GM12878 (cell line): ENCODE measurements around the gene TMED5. TPM values are rescaled to one million over a fixed set of nuclear protein-coding genes. Genes with fewer than 3 reads are reported as not detected.
"Not testable (repeated sequence)": the region's sequence is repeated elsewhere in the genome, so short reads cannot be mapped to it uniquely, and the experiment has no call there.

ENCODE experiments used
- ATAC-seq: fragments of 200-7000 bp; cut with Tn5 transposase; 3 replicates; pipeline ENCODE4 v1.9.1; 2020; ENCODE audit warnings: mild to moderate bottlenecking, moderate library complexity
- BruUV-seq: library from RNA; stranded (reverse); fragments of 400-500 nt; replicated peaks from 2 replicates; lab custom pipeline; 2021; lab: Mats Ljungman, UMichigan
- CTCF ChIA-PET: fragments of 300-600 bp; sonication (Branson Sonifier 250); formaldehyde crosslinking; extraction: SDS; loops from one replicate; lab custom pipeline; 2021; ENCODE audit warnings: inconsistent platforms; lab: Yijun Ruan, JAX
- POLR2A ChIA-PET: fragments of 350-600 bp; formaldehyde crosslinking; extraction: SDS; loops from one replicate; lab custom pipeline; 2021; ENCODE audit warnings: inconsistent platforms; lab: Charles Lee
- RAD21 ChIA-PET: fragments of 300-600 bp; sonication (Branson Sonifier 250); formaldehyde crosslinking; loops from one replicate; lab custom pipeline; 2023; ENCODE audit warnings: antibody characterized with exemption; ENCODE audit not compliant: unreplicated experiment; lab: Charles Lee
- SMC1A ChIA-PET: fragments of 300-600 bp; sonication (Branson Sonifier 250); formaldehyde crosslinking; loops from one replicate; lab custom pipeline; 2023; ENCODE audit not compliant: unreplicated experiment, uncharacterized antibody; lab: Charles Lee
- DNase-seq: peaks from one replicate; pipeline ENCODE4 v3.0.0-alpha.2; 2011; ENCODE audit warnings: low read depth, low spot score
- FAIRE-seq: peaks from 3 replicates; lab custom pipeline; 2011; peaks lifted over from hg19 to GRCh38; lab: Jason Lieb, UNC
- H2AFZ ChIP-seq: 2 replicates; pipeline ENCODE4 v1.6.0; 2011; ENCODE audit warnings: low read depth, low read length, control low read depth; ENCODE audit not compliant: control insufficient read depth
- H3K27ac ChIP-seq: 2 replicates; pipeline ENCODE4 v1.5.1; 2011; ENCODE audit warnings: control low read depth; ENCODE audit not compliant: control insufficient read depth, insufficient read depth
- H3K27me3 ChIP-seq, 2 experiments: replicated peaks in 1 of 2; 2 replicates each; pipeline versions ENCODE4 v1.6.0 to v1.6.1; 2011; ENCODE audit warnings: low read length in 1 of 2; ENCODE audit not compliant: control insufficient read depth in 2 of 2, insufficient read depth in 2 of 2
- H3K36me3 ChIP-seq, 2 experiments: 2 replicates each; pipeline ENCODE4 v1.5.1; 2011; ENCODE audit warnings: low read length in 1 of 2; ENCODE audit not compliant: control insufficient read depth in 2 of 2, insufficient read depth in 2 of 2
- H3K4me1 ChIP-seq: 2 replicates; pipeline ENCODE4 v1.6.1; 2011; ENCODE audit warnings: mild to moderate bottlenecking, low read length, moderate library complexity, mixed read lengths; ENCODE audit not compliant: control insufficient read depth, insufficient read depth
- H3K4me2 ChIP-seq: 2 replicates; pipeline ENCODE4 v1.6.0; 2011; ENCODE audit warnings: control low read depth; ENCODE audit not compliant: control insufficient read depth, insufficient read depth
- H3K4me3 ChIP-seq: fragments of 200-600 bp; sonication (generic); 2 replicates; pipeline ENCODE4 v1.5.1; 2016
- H3K79me2 ChIP-seq: 2 replicates; pipeline ENCODE4 v1.6.0; 2011; ENCODE audit warnings: low read length; ENCODE audit not compliant: control insufficient read depth, insufficient read depth
- H3K9ac ChIP-seq: 2 replicates; pipeline ENCODE4 v1.8.0; 2011; ENCODE audit warnings: low read length, control low read depth, mixed read lengths; ENCODE audit not compliant: control insufficient read depth, insufficient read depth
- H3K9me3 ChIP-seq: replicated peaks from 3 replicates; pipeline ENCODE4 v1.5.1; 2011; ENCODE audit warnings: mild to moderate bottlenecking, low read length; ENCODE audit not compliant: control insufficient read depth, insufficient read depth
- H4K20me1 ChIP-seq: 2 replicates; pipeline ENCODE4 v1.6.0; 2011; ENCODE audit not compliant: control insufficient read depth, insufficient read depth
- CHD1 ChIP-seq: IDR thresholded peaks from 2 replicates; pipeline ENCODE4 v1.6.1; 2012; ENCODE audit warnings: low read depth, low read length, improper control_type of control experiment
- CREM ChIP-seq: IDR thresholded peaks from 2 replicates; pipeline ENCODE4 v1.6.1; 2014; ENCODE audit warnings: antibody characterized with exemption, low read depth
- FOXM1 ChIP-seq: IDR thresholded peaks from 2 replicates; pipeline ENCODE4 v1.6.1; 2012; ENCODE audit warnings: low read depth, mild to moderate bottlenecking, inconsistent platforms, low read length, moderate library complexity
- JUND ChIP-seq: IDR thresholded peaks from 2 replicates; pipeline ENCODE4 v1.6.1; 2012; ENCODE audit warnings: low read depth, mild to moderate bottlenecking, low read length, improper control_type of control experiment, moderate library complexity
- MTA2 ChIP-seq: fragments of 450-650 bp; IDR thresholded peaks from 2 replicates; pipeline ENCODE4 v1.6.1; 2016; ENCODE audit warnings: low read depth, mild to moderate bottlenecking, moderate library complexity
- MYC ChIP-seq: IDR thresholded peaks from 2 replicates; pipeline ENCODE4 v1.6.1; 2011; ENCODE audit warnings: mild to moderate bottlenecking, low read length, moderate library complexity, inconsistent platforms; ENCODE audit not compliant: insufficient read depth, insufficient replicate concordance, insufficient read length, severe bottlenecking
- RAD21 ChIP-seq: IDR thresholded peaks from 2 replicates; pipeline ENCODE4 v1.6.1; 2011; ENCODE audit warnings: mild to moderate bottlenecking, low read depth, low read length, moderate library complexity; ENCODE audit not compliant: insufficient read depth
- SMAD1 ChIP-seq: fragments of 450-650 bp; IDR thresholded peaks from 2 replicates; pipeline ENCODE4 v1.6.1; 2018; ENCODE audit warnings: mild to moderate bottlenecking, low read depth; ENCODE audit not compliant: partially characterized antibody
- TBL1XR1 ChIP-seq: IDR thresholded peaks from 2 replicates; pipeline ENCODE4 v1.6.1; 2012; ENCODE audit warnings: low read depth, low read length, improper control_type of control experiment
- USF1 ChIP-seq: IDR thresholded peaks from 2 replicates; pipeline ENCODE4 v1.6.1; 2011; ENCODE audit warnings: borderline replicate concordance, low read depth, mild to moderate bottlenecking, moderate library complexity, mixed read lengths, low read length; ENCODE audit not compliant: insufficient read depth; ENCODE audit errors: extremely low read length
- ZNF274 ChIP-seq: IDR thresholded peaks from one replicate; pipeline ENCODE4 v1.8.0; 2011; ENCODE audit not compliant: insufficient read length, insufficient read depth
- WGBS: methylation state at CpG from one replicate; pipeline ENCODE4 v1.1.6; 2016; ENCODE audit warnings: low lambda C conversion rate; ENCODE audit not compliant: insufficient replicate concordance, insufficient coverage; ENCODE audit errors: missing lambda C conversion rate; 5-methylcytosine and 5-hydroxymethylcytosine counted together
- in situ Hi-C: fragments of 300-500 bp; cut with MboI; formaldehyde crosslinking; loops from 9 replicates; pipeline ENCODE4 v1.14.3; 2018; ENCODE audit warnings: mixed read lengths
- intact Hi-C: fragments of 100-400 bp; cut with micrococcal nuclease; formaldehyde crosslinking; loops from one replicate; pipeline ENCODE4 v1.14.2; 2022; ENCODE audit not compliant: unreplicated experiment
- polyA plus RNA-seq, 11 experiments: library from polyadenylated mRNA; depleted of rRNA in 4 of 11; unstranded in 6 of 11; stranded (reverse) in 5 of 11; fragments of >200 nt; fragmentation: Nextera tagmentation in 4 of 11; fragmentation: Illumina TruSeq in 1 of 11; extraction: Ambion mirVana in 4 of 11; extraction: Trizol in 1 of 11; gene quantifications; 1 replicate in 1 of 11; 2 replicates in 10 of 11; pipeline versions ENCODE4 v1.2.1 to v1.2.3, GENCODE V29; 2011 to 2016; ENCODE audit warnings: inconsistent platforms in 2 of 11, missing spikeins in 2 of 11, low read depth in 1 of 11
- total RNA-seq, 4 experiments: library from RNA; depleted of rRNA in 3 of 4; stranded (reverse); fragments of >200 nt in 3 of 4; fragmentation: Illumina TruSeq in 1 of 4; extraction: Trizol in 1 of 4; gene quantifications; 2 replicates each; pipeline versions ENCODE4 v1.2.1 to v1.2.3, GENCODE V29; 2013 to 2021

The TMED5 gene
- total and polyA plus RNA-seq, 10 of the 15 experiments (the other 5 are each of a cell fraction or from before 2014, with no cell fraction given) = 18.5 to 80.6 (median 54.0) TPM

- intact Hi-C loops (no loop called here), in situ Hi-C loops (no loop called here)
- Histone ChIP-seq H4K20me1 (no peaks in the 10 kb centered on the region), H3K4me1 (no peaks in the 10 kb centered on the region), H3K4me3 (no peak overlapping the region), H3K27me3 (no peaks in the 10 kb centered on the region), H3K4me2 (no peak overlapping the region), H3K36me3 (no peaks in the 10 kb centered on the region; a peak in 3 of 4 replicates), H3K9me3 (peaks cover 6% of the 10 kb centered on the region; the same call in 2 of the 3 replicates), H2AFZ (no peak overlapping the region), H3K79me2 (peaks cover 65% of the 10 kb centered on the region), H3K9ac (no peak overlapping the region), H3K27ac (no peak overlapping the region)
- ChIA-PET RAD21 (interaction anchor here (0.7 kb wide), 1 partner anchor 23 kb away, joined by 3 read pairs; no protein-coding TSS in a partner anchor), SMC1A (interaction anchor here (0.7 to 2.2 kb wide), 5 partner anchors 8 to 84 kb away, joined by 3 to 14 read pairs (median 3); no protein-coding TSS in a partner anchor), POLR2A (interaction anchor here (2.0 kb wide), 1 partner anchor 11 kb away, joined by 4 read pairs; no protein-coding TSS in a partner anchor), CTCF (interaction anchor here (0.7 to 1.5 kb wide), 6 partner anchors 8 to 140 kb away, joined by 3 to 5 read pairs (median 3); no protein-coding TSS in a partner anchor)
- no peak for ATAC-seq
- no peak for FAIRE-seq
- no TSS peak for BruUV-seq
- TF ChIP-seq RAD21 = no peak
- TF ChIP-seq FOXM1 = no peak
- TF ChIP-seq MYC = no peak
- no peak for TF ChIP-seq ZNF274
- no peak for TF ChIP-seq JUND
- no peak for TF ChIP-seq MTA2
- TF ChIP-seq SMAD1 = no peak
- no peak for TF ChIP-seq USF1
- no peak for TF ChIP-seq CHD1
- TF ChIP-seq CREM = no peak
- no peak for TF ChIP-seq TBL1XR1
- no peak for DNase-seq
- 93% methylated on average over 2 of the region's 2 CpGs for WGBS
These were observed 15.4 kb downstream of the TMED5 start for GRCh38 chr1:93164816-93165215.

GRCh38 chr1:93163314-93163713 lies 16.9 kb downstream of the TMED5 start:
- CTCF ChIA-PET = interaction anchor here (0.7 kb wide), 1 partner anchor 44 kb away, joined by 3 read pairs; no protein-coding TSS in a partner anchor

More at GRCh38 chr1:93163314-93163713, 16.9 kb downstream of the TMED5 start:
- FAIRE-seq, H3K9ac ChIP-seq, BruUV-seq, H3K27me3 ChIP-seq, intact Hi-C loops, H2AFZ ChIP-seq, H3K4me2 ChIP-seq, H4K20me1 ChIP-seq, H3K4me1 ChIP-seq, in situ Hi-C loops, RAD21 ChIA-PET, H3K4me3 ChIP-seq, ATAC-seq, DNase-seq, H3K9me3 ChIP-seq, H3K36me3 ChIP-seq, H3K27ac ChIP-seq: not testable (repeated sequence)
- ChIA-PET SMC1A (interaction anchor here (0.9 to 2.2 kb wide), 3 partner anchors 10 to 83 kb away, joined by 3 to 14 read pairs (median 5); no protein-coding TSS in a partner anchor), POLR2A (interaction anchor here (0.6 to 2.0 kb wide), 3 partner anchors 12 to 141 kb away, joined by 3 to 4 read pairs (median 3); no protein-coding TSS in a partner anchor)
- peaks cover 54% of the 10 kb centered on the region for H3K79me2 ChIP-seq
- WGBS = 100% methylated on average over 8 of the region's 8 CpGs
